NB4 (cell line): ENCODE data around the gene NUPR1.

ENCODE experiments used
- CTCF ChIP-seq: IDR thresholded peaks from one replicate; pipeline ENCODE4 v1.5.1; 2012; ENCODE audit warnings: low read depth, low read length
- POLR2A ChIP-seq: IDR thresholded peaks from 2 replicates; pipeline ENCODE4 v1.6.1; 2011; ENCODE audit warnings: mild to moderate bottlenecking; ENCODE audit not compliant: insufficient read length; ENCODE audit errors: extremely low read depth

- TF ChIP-seq CTCF (no peak), POLR2A (no peak)
Observed at GRCh38 chr16:28580726-28581315, 42.0 kb upstream of the NUPR1 start.
